ENCODE data around the gene FLOT1.
"Not testable (repeated sequence)": the region's sequence is repeated elsewhere in the genome, so short reads cannot be mapped to it uniquely, and the experiment has no call there.

Gene FLOT1

DNA sequence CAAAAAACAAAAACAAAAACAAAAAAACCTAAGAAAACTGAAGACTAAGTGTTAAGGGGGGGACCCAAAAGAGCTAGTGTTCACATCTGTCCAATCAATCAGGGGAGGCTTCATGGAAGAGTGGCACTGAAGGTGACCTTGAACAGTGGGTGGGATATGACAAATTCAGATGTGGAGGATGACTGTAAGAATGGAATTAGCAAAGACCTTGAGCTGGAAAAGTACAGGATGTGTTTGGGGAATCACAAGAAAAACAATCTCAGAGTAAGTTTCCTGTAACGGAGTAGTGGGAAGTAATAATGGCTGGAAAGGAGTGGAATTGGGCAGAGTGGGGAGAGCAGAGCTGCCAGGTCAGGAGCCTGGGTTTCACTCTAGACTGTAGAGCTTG lies 4.8 kb upstream of the FLOT1 start:
- DNase-seq (ENCODE audit: low read depth): no peak

GRCh38 chr6:30744054-30744805 lies 1.7 kb upstream of the FLOT1 start, which contains the start of gene IER3:
Gene IER3 (minus strand): TSS chr6:30744547. CDS start chr6:30744518, 29 bp downstream.
- peak; percentile 47 for DNase-seq (ENCODE audit: low read depth)

- DNase-seq (ENCODE audit: low read depth): no peak
Observed at GRCh38 chr6:30743099-30744053, 889 bp upstream of the FLOT1 start.

DNA sequence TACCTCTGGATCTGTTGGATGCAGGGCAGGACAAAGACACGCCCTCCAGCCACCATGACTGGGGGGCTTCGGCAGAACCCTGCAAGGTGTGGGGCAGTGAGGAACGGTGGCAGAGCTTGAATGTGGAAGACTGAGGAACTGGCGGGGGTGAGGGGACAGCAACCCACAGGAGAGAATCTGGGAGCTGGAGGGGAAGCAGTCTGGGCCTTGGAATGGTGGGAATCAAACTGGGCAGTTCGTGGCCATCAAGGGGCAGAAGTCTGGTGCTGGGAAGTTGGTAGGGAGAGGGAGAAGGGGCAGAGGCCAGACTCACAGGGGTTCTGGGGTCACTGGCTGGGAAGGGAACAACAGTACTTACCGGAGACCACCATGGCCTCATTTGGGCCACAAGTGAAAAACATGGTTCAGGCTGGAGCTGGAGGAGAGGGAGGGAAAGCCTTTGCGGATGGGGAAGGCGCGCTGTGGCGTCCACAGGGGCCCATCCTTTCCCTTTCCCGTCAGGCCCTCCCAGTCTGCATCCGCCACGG lies 635 bp downstream of the FLOT1 start:
- DNase-seq (ENCODE audit: low read depth): no peak

DNA sequence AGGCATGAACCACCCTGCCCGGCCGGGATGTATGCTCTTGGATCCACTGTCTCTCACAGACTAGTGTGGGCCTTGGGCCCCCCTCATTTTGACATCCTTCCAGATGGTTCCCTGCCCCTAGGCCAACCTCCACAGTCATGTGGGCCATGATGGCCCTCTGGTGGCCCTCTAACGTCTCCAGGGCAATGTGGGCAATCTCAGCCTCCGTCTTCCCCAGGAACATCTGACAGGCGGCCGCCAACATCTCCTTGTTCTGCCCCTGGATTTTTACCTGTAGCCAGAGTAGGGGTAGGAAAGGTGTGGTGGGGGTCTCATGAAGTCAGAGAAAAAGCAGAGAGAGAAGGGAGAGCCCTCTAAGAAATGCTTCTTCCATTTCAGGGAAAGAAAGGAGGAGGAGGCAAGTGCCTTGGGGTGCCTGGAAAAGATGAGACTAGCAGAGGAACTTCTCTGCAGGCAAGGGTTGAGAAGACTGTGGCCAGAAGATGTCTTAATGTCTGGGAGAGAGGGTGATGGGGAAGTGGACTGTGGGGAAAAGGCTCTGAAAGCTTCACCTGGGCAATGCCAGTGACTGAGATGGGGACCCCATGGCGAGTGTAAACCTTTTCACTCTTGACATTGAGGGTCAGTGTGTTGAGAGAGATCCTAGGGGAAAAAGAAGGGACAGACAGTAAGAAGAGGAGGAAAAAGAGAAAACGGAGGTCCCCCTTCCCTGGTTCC lies 1.3 kb downstream of the FLOT1 start:
- DNase-seq (ENCODE audit: low read depth): no peak

DNA sequence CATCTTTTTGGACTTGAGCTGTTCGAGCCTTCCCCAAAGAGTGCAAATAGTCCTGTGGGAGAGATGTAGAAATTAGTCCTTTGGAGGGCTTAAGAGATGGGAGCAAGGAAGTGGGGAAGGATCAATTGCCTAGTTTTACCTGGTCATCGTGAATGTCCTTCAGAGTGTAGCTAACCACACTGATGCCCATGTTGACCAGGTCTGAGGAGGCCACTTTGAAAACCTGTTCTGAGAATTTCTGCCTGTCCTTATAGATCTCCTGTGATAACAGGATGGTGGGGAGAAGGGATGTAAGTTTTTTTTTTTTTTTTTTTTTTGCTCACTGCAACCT lies 2.0 kb downstream of the FLOT1 start:
- no peak for DNase-seq (ENCODE audit: low read depth)

GRCh38 chr6:30738532-30738931 lies 4.0 kb downstream of the FLOT1 start:
- DNase-seq (ENCODE audit: low read depth): no peak

- DNase-seq (ENCODE audit: low read depth): no peak
Observed at GRCh38 chr6:30735668-30736314, 6.7 kb downstream of the FLOT1 start.

GRCh38 chr6:30732237-30732943 lies 10.1 kb downstream of the FLOT1 start:
- no peak for DNase-seq (ENCODE audit: low read depth)

- peak; percentile 81 for DNase-seq (ENCODE audit: low read depth)
Observed at GRCh38 chr6:30730601-30731435, 11.7 kb downstream of the FLOT1 start.

- no peak for DNase-seq (ENCODE audit: low read depth)
Observed at GRCh38 chr6:30727920-30728553, 14.4 kb downstream of the FLOT1 start.

DNA sequence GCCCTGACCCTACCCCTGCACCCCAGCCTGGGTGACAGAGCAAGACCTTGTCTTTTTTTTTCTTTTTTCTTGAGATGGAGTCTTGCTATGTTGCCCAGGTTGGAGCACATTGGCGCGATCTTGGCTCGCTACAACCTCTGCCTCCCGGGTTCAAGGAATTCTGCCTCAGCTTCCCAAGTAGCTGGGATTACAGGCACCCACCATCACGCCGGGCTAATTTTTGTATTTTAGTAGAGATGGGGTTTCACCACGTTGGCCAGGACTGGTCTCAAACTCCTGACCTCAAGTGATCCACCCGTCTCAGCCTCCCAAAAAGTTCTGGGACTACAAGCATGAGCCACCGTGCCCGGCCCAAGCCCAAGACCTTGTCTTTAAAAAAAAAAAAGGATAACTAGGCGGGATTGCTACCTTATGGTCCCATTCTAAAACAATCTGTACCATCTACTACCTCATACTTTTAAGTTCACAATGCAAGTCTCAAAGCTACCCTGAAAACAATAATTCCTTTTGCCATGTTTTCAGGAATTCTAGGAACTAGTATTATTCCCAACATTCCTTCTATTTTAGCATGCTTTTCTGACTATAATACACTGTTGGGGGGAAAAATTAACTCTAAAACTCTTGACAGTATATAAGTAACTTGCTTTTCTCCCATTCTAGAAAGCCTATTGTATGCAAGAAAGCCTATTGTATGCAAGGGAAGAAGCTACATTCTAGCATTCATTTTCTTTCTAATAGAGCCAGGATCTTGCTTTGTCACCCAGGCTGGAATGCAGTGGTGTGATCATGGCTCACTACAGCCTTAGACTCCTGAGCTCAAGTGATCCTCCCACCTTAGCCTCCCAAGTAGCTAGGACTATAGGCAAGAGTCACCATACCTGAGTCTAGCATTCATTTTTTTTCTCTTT lies 15.7 kb downstream of the FLOT1 start:
- no peak for DNase-seq (ENCODE audit: low read depth)

DNA sequence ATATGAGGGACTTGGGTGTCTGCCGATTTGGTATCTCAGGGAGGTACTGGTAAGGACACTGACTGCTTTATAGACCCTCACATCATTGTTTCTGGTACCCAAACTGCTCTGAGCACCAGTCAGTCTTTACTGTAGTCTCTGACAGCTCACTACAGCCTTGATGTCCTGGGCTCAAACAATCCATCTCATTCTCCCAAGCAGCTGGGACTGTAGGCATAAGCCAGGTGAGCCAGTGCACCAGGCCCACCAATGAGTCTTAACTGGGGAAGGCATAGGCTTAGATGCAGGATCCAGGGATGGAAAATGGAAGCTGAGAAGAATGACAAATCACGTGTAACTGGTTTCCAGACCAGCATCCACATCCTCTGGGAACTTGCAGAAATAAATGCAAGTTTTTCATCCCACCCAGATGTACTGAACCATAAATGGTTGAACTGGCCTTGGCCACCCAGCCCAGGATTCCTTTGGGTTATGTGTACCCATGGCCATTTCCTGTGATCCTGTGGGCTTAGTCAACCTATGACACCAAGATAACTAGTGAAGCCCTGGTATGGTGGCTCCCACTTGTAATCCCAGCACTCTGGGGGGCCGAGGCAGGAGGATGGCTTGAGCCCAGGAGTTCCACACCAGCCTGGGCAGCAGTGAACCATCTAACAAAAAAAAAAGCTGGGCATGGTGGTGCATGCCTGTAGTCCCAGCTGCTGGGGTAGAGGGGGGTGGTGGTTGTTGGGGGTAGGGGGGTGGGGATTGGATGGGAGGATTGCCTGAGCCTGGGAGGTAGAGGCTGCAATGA lies 16.6 kb downstream of the FLOT1 start:
- DNase-seq (ENCODE audit: low read depth): no peak

DNA sequence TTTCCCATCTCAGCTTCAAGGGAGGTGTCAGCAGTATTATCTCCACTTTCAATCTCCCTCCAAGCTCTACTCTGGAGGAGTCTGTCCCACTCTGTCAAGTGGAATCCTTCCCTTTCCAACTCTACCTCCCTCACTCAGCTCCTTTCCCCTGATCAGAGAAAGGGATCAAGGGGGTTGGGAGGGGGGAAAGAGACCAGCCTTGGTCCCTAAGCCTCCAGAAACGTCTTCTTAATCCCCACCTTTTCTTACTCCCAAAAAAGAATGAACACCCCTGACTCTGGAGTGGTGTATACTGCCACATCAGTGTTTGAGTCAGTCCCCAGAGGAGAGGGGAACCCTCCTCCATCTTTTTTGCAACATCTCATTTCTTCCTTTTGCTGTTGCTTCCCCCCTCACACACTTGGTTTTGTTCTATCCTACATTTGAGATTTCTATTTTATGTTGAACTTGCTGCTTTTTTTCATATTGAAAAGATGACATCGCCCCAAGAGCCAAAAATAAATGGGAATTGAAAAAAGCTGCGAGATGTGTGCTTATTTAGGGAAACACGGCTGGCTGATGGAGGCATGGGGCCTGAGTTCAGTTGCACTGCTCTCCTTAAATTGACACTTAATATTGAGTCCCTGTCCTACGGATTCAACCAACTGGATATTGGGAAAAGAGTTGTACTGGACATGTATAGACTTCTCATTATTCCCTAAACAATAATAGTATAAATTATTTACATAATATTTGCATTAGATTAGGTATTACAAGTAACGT lies 17.4 kb downstream of the FLOT1 start:
- no peak for DNase-seq (ENCODE audit: low read depth)

GRCh38 chr6:30723843-30724741 lies 18.4 kb downstream of the FLOT1 start:
- not testable (repeated sequence) for DNase-seq (ENCODE audit: low read depth)

Measured in T follicular helper cell (primary cell).